Astrocyte of the cerebellum (primary cell): Measurements from ENCODE around the gene TBX3.
A peak's percentile ranks its signal among the peaks of the same experiment; 100 is the strongest.

Experiments used
- DNase-seq: peaks from one replicate; pipeline ENCODE4 v3.0.0-alpha.2; 2011; ENCODE audit warnings: low read depth
- H3K4me3 ChIP-seq: 2 replicates; pipeline ENCODE4 v1.5.1; 2011; ENCODE audit warnings: mild to moderate bottlenecking, low read depth, low read length, moderate library complexity
- in situ Hi-C: cut with HindIII; loops from 2 replicates; pipeline ENCODE4 v1.10.0; 2017; ENCODE audit warnings: low sequenced_read_pairs
- TF ChIP-seq, protein P1 (sequence below): IDR thresholded peaks from 2 replicates; pipeline ENCODE4 v1.5.1; 2012; ENCODE audit warnings: low read length, low read depth, moderate library complexity, mild to moderate bottlenecking; ENCODE audit errors: missing control alignments

Gene TBX3

DNA sequence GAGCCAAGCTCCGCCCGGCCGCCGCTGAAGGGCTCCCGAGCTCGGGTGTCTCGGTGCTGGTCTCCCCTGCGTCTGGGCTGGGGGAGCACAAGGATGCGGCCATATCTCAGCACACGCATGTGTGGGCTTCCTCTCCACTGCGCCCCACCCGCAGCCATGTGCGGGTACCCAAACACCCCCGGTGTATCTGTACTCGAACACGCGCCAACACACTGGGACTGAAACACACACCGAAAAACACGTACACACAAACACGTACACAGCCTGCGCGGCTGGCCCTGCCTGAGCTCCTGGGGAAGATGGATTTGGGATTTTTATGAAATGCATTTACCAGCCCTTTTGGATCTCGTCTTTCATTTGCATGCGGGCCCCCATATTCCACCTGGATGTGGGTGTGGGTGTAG, 897 bp upstream of the TBX3 start:
- H3K4me3 ChIP-seq = peak overlapping the region; percentile 90
- no peak for DNase-seq
- in situ Hi-C loops = loop anchor here (5.0 to 25.0 kb wide), 3 partner anchors 462 to 1270 kb away; no protein-coding TSS in a partner anchor
- TF ChIP-seq, protein P1, sequence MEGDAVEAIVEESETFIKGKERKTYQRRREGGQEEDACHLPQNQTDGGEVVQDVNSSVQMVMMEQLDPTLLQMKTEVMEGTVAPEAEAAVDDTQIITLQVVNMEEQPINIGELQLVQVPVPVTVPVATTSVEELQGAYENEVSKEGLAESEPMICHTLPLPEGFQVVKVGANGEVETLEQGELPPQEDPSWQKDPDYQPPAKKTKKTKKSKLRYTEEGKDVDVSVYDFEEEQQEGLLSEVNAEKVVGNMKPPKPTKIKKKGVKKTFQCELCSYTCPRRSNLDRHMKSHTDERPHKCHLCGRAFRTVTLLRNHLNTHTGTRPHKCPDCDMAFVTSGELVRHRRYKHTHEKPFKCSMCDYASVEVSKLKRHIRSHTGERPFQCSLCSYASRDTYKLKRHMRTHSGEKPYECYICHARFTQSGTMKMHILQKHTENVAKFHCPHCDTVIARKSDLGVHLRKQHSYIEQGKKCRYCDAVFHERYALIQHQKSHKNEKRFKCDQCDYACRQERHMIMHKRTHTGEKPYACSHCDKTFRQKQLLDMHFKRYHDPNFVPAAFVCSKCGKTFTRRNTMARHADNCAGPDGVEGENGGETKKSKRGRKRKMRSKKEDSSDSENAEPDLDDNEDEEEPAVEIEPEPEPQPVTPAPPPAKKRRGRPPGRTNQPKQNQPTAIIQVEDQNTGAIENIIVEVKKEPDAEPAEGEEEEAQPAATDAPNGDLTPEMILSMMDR = no peak

- peak overlapping the region; percentile 90 for H3K4me3 ChIP-seq
- no peak for DNase-seq
- TF ChIP-seq, protein P1 = no peak
- in situ Hi-C loops = loop anchor here (10.0 to 25.0 kb wide), 2 partner anchors 654 to 1271 kb away; no protein-coding TSS in a partner anchor
These were observed 272 bp downstream of the TBX3 start for GRCh38 chr12:114683709-114684097.

DNA sequence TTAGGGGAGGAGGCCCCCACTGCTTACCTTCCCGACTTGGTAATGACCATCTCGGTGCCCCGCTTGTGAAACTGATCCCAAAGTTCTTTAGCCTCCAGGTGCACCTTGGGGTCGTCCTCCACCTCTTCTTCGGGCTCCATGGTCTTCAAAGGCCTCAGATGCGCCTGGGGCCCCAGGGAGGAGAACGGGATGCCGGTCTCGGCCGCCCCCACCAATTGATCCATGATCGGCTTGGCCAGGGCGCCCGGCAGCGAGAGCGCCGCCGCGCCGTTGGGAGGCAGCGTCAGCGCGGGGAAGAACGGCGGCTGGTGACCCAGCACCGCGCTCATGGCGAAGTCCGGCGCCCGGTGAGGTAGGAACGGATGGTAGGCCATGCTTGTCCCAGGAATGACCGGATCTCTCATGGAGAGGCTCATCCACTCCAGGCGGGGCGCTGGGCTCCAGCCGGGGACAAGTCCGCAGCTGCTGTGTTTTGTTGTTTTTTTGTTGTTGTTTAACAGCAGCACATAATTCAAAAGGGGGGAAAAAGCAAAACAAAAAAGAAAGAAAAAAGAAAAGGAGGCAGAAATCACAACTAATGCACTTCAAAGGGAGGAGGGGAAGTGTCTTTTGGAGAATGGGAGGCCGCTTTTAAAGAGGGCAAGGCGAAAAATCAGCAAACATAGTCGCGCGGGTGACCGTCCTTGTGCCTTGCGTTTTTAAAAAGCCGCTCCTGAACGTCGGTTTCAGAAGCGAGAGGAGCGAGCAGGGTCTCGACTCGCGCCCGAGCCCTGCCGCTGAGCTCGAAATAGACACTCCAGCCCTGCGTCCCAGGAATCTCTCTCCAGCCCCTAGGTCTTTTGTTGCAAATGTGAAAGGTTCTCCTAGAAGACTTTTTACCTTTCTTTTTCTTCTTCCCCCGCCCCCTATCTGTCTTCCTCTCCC, 928 bp downstream of the TBX3 start:
- in situ Hi-C loops = loop anchor here (10.0 to 25.0 kb wide), 2 partner anchors 654 to 1272 kb away; no protein-coding TSS in a partner anchor
- DNase-seq = no peak
- TF ChIP-seq, protein P1 = no peak
- peak overlapping the region; percentile 90 for H3K4me3 ChIP-seq

DNA sequence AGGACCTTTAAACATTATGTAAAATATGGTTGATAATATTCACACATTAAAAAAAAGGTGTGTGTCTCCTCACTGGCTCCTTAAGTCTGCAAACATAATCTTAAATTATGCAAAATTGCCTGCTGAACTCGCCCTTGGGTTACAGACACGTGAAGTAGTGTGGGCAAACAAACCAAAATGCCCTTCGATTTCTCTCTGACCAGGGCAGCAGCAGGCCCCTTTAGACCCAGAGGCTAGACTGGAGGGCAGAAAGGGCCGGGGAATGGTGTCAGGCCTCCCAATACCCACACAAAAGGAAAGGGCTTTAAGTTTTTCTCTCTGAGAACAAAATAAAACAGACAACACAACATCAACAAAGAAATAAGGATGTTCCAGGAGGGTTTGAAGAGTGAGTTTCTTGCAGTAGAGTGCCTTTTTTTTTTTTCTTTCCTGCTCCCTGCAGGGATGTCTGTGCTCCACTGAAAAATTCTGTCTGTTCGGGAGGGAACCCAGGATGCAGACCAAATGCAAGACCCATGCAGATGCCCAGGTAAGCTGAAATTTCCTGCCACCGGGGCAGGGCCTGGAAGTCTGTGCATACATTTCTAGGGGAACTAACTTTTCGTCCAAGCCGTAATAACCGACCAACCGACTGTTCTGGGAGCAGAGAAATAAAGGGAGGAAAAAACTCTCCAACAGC, 1.7 kb downstream of the TBX3 start:
- DNase-seq = no peak
- TF ChIP-seq, protein P1 = no peak
- in situ Hi-C loops = loop anchor here (10.0 to 25.0 kb wide), 2 partner anchors 655 to 1273 kb away; no protein-coding TSS in a partner anchor
- peak overlapping the region; percentile 90 for H3K4me3 ChIP-seq

DNA sequence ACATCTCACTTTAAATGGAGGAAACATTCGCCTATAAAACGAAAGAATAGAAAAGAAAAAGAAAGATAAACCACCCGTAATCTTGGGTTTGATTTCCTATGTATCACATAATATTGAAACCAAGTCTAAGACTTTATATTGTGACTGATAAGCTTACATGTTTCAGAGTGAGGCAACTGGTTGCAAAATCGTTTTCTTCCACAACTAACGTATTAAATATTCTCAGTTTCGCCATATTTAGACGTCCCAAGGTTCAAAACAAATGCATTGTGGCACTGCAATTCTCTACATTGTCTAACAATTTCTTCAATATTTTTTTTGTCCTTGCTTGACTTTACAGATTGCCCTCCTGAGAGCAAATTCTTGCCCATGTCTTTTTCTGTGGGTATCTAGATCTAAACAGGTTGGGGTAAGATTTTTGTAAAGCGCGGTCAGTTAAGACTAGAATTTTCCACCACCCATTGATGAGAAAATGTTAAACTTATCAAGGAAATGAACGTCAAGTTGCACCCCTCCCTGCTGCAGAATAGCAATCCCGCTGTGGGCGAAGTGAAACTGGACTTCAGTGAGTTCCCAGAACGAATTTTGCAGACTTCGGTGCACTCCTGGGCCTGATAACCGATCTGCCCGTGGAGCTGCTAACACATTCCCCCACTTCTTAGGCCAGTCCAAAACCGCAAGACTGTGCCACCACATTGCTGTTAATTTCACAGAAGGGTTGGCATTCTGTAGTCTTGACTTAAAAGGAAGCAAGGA, 2.7 kb downstream of the TBX3 start:
- DNase-seq = no peak
- in situ Hi-C loops = loop anchor here (10.0 to 25.0 kb wide), 2 partner anchors 656 to 1274 kb away; no protein-coding TSS in a partner anchor
- peak overlapping the region; percentile 90 for H3K4me3 ChIP-seq
- TF ChIP-seq, protein P1 = no peak

DNA sequence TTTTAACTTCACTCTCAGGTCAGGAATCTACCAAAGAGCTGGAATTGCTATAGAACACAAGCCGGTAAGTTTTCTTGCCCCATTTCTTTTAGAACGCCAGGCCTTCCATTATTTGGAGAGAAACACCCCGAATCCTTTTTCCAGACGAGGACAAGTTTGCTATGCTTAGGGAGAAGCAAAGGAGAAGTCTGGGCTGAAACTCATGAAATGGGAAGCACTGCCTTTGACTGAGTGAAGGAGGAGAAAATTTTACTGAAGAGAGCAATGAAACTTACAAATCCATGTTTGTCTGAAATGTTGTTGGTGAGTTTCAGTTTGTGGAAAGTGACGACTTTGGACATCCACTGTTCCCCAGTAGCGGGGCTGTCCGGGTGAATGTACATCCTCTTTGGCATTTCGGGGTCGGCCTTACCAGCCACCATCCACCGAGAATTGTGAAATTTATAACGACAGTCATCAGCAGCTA, 3.3 kb downstream of the TBX3 start:
- TF ChIP-seq, protein P1 = no peak
- no peak for DNase-seq
- in situ Hi-C loops = loop anchor here (10.0 to 25.0 kb wide), 2 partner anchors 657 to 1274 kb away; no protein-coding TSS in a partner anchor
- peak overlapping the region; percentile 90 for H3K4me3 ChIP-seq
